HEK293T (cell line): Measurements from ENCODE around the gene BACH2.

Experiments used
- CTBP1 ChIP-seq: fragments of 450-650 bp; IDR thresholded peaks from 2 replicates; pipeline ENCODE4 v1.6.1; 2016; ENCODE audit warnings: borderline replicate concordance
- ELF4 ChIP-seq: fragments of 450-650 bp; IDR thresholded peaks from 2 replicates; pipeline ENCODE4 v1.6.1; 2017; ENCODE audit warnings: antibody characterized with exemption
- L3MBTL2 ChIP-seq: fragments of 450-650 bp; conservative IDR thresholded peaks from 2 replicates; pipeline ENCODE4 v1.6.1; 2016; ENCODE audit warnings: mild to moderate bottlenecking
- NFRKB ChIP-seq: fragments of 450-650 bp; IDR thresholded peaks from 2 replicates; pipeline ENCODE4 v1.6.1; 2016; ENCODE audit warnings: mild to moderate bottlenecking, moderate library complexity
- SP1 ChIP-seq: fragments of 450-650 bp; IDR thresholded peaks from 2 replicates; pipeline ENCODE4 v1.6.1; 2017
- SUZ12 ChIP-seq: fragments of 450-650 bp; IDR thresholded peaks from 2 replicates; pipeline ENCODE4 v1.6.1; 2016; ENCODE audit warnings: mild to moderate bottlenecking
- ZNF384 ChIP-seq: fragments of 450-650 bp; IDR thresholded peaks from 2 replicates; pipeline ENCODE4 v1.6.1; 2016
- TF ChIP-seq, protein P1 (sequence below): fragments of 450-650 bp; IDR thresholded peaks from 2 replicates; pipeline ENCODE4 v1.6.1; 2016

DNA sequence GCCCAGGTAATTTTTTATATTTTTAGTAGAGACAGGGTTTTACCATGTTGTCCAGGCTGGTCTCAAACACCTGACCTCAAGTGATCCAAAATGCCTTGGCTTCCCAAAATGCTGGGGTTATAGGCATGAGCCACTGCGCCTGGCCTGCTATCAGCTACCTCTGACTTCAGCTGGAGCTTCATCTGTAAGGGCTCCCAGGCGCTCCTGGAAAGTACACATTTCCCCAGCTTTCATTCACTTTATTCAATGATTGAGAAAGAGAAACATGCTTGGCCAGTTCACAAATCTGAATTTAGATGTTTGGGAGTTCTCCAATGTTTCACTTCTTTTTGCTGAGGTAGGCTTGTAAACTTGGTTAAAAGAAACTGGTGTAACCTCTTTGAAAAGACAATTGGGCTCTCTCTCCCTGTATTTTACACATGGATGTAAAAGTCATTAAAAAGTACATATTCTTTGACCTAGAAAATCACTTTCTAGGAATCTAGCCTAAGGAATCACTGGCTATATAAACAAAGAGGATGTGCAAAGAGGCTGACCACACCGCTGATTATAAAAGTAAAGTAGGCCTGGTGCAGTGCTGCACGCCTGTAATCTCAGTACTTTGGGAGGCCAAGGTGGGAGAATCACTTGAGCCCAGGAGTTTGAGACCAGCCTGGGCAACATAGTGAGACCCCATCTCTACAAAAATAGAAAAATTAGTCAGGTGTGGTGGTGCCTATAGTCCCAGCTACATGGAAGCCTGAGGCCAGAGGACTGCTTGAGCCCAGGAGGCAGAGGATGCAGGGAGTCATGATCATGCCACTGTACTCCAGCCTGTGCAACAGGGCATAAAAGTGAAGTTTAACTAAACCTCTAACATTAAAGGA, 128.9 kb downstream of the BACH2 start:
- TF ChIP-seq L3MBTL2 (no peak), SP1 (no peak), ZNF384 (no peak), SUZ12 (no peak), ELF4 (no peak), CTBP1 (no peak), NFRKB (no peak)
- TF ChIP-seq, protein P1, sequence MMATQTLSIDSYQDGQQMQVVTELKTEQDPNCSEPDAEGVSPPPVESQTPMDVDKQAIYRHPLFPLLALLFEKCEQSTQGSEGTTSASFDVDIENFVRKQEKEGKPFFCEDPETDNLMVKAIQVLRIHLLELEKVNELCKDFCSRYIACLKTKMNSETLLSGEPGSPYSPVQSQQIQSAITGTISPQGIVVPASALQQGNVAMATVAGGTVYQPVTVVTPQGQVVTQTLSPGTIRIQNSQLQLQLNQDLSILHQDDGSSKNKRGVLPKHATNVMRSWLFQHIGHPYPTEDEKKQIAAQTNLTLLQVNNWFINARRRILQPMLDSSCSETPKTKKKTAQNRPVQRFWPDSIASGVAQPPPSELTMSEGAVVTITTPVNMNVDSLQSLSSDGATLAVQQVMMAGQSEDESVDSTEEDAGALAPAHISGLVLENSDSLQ, result no peak
